SK-N-SH treated with all-trans-retinoic acid at 6 μM for 48 hours (cell line): ENCODE results near the gene TMEM213.

Experiments
- ARNTL ChIP-seq: fragments of 450-650 bp; formaldehyde crosslinking; IDR thresholded peaks from 2 replicates; pipeline ENCODE4 v1.5.0; 2020; ENCODE audit warnings: low read depth, mild to moderate bottlenecking, moderate library complexity, borderline replicate concordance
- BACH2 ChIP-seq: fragments of 250-450 bp; sonication (Bioruptor Pico); IDR thresholded peaks from 2 replicates; pipeline ENCODE4 v1.9.0; 2021; ENCODE audit warnings: mild to moderate bottlenecking, borderline replicate concordance
- CREB5 ChIP-seq: fragments of 250-450 bp; sonication (Bioruptor Pico); IDR thresholded peaks from 2 replicates; pipeline ENCODE4 v1.5.1; 2020; ENCODE audit warnings: low read depth, mild to moderate bottlenecking, moderate library complexity
- GLIS3 ChIP-seq: fragments of 250-450 bp; sonication (Bioruptor Pico); IDR thresholded peaks from 2 replicates; pipeline ENCODE4 v1.5.0; 2020; ENCODE audit warnings: mild to moderate bottlenecking, moderate library complexity
- OSR1 ChIP-seq: fragments of 250-450 bp; sonication (Bioruptor Pico); IDR thresholded peaks from 2 replicates; pipeline ENCODE4 v1.8.0; 2022; ENCODE audit warnings: moderate library complexity, mild to moderate bottlenecking, inconsistent platforms
- RARB ChIP-seq: fragments of 250-450 bp; sonication (Bioruptor Pico); IDR thresholded peaks from 2 replicates; pipeline ENCODE4 v1.8.0; 2021; ENCODE audit warnings: mild to moderate bottlenecking, moderate library complexity
- SNAI2 ChIP-seq: fragments of 250-450 bp; sonication (Bioruptor Pico); IDR thresholded peaks from 2 replicates; pipeline ENCODE4 v1.5.0; 2020; ENCODE audit warnings: mild to moderate bottlenecking, moderate library complexity
- TCF4 ChIP-seq: fragments of 250-450 bp; sonication (Bioruptor Pico); IDR thresholded peaks from 2 replicates; pipeline ENCODE4 v1.8.0; 2021; ENCODE audit warnings: mild to moderate bottlenecking, moderate library complexity, borderline replicate concordance
- ZFP3 ChIP-seq: fragments of 250-450 bp; sonication (Bioruptor Pico); IDR thresholded peaks from 2 replicates; pipeline ENCODE4 v1.5.0; 2020; ENCODE audit warnings: mild to moderate bottlenecking, moderate library complexity
- ZFP30 ChIP-seq: fragments of 450-650 bp; formaldehyde crosslinking; IDR thresholded peaks from 2 replicates; pipeline ENCODE4 v1.5.0; 2022; ENCODE audit warnings: mild to moderate bottlenecking, moderate library complexity

GRCh38 chr7:138773176-138773575 lies 24.6 kb upstream of the TMEM213 start:
- TF ChIP-seq RARB (CRISPR knock-in tag): no peak
- TF ChIP-seq ARNTL (CRISPR knock-in tag): no peak
- TF ChIP-seq CREB5 (CRISPR knock-in tag): no peak
- no peak for TF ChIP-seq SNAI2 (CRISPR knock-in tag)
- TF ChIP-seq ZFP30 (CRISPR knock-in tag): no peak
- no peak for TF ChIP-seq GLIS3 (CRISPR knock-in tag)
- no peak for TF ChIP-seq ZFP3
- no peak for TF ChIP-seq BACH2 (CRISPR knock-in tag)
- TF ChIP-seq TCF4 (CRISPR knock-in tag): no peak
- TF ChIP-seq OSR1 (CRISPR knock-in tag): no peak
